IMR-90 (cell line): ENCODE measurements around the gene RPA3. TPM values are rescaled to one million over a fixed set of nuclear protein-coding genes. Genes with fewer than 3 reads are reported as not detected.
A peak's percentile ranks its signal among the peaks of the same experiment; 100 is the strongest.

Source experiments
- ATAC-seq: fragments of 200-7000 bp; cut with Tn5 transposase; 2 replicates; pipeline ENCODE4 v1.9.1; 2020; ENCODE audit warnings: low read depth, mild to moderate bottlenecking, moderate library complexity
- BruUV-seq: library from RNA; stranded (reverse); fragments of 400-500 nt; replicated peaks from 2 replicates; lab custom pipeline; 2021; lab: Mats Ljungman, UMichigan
- CTCF ChIA-PET: fragments of 300-600 bp; formaldehyde crosslinking; extraction: SDS; loops from one replicate; lab custom pipeline; 2021; ENCODE audit warnings: antibody characterized with exemption; lab: Yijun Ruan, JAX
- POLR2A ChIA-PET: fragments of 300-600 bp; sonication (Branson Sonifier 250); formaldehyde crosslinking; loops from one replicate; lab custom pipeline; 2022; ENCODE audit warnings: antibody characterized with exemption; ENCODE audit not compliant: unreplicated experiment; lab: Charles Lee
- DNase-seq: peaks from one replicate; pipeline ENCODE4 v3.0.0; 2013
- H2AFZ ChIP-seq: replicated peaks from 2 replicates; pipeline ENCODE3; 2013; ENCODE audit warnings: low read length, mild to moderate bottlenecking; ENCODE audit not compliant: poor library complexity
- H2AK5ac ChIP-seq: 2 replicates; pipeline ENCODE4 v1.6.1; 2013; ENCODE audit warnings: low read depth, low read length, inconsistent platforms
- H2AK9ac ChIP-seq: replicated peaks from 2 replicates; pipeline ENCODE3; 2013; ENCODE audit warnings: mild to moderate bottlenecking, low read depth, low read length, moderate library complexity; ENCODE audit not compliant: poor library complexity
- H2BK120ac ChIP-seq: 2 replicates; pipeline ENCODE4 v1.6.1; 2013; ENCODE audit warnings: low read depth, low read length, inconsistent platforms
- H2BK15ac ChIP-seq: 3 replicates; pipeline ENCODE4 v1.6.1; 2013; ENCODE audit warnings: low read depth, low read length, inconsistent platforms
- H2BK20ac ChIP-seq: 2 replicates; pipeline ENCODE4 v1.6.1; 2013; ENCODE audit warnings: low read depth, mild to moderate bottlenecking, inconsistent platforms, low read length, moderate library complexity
- H2BK5ac ChIP-seq: 2 replicates; pipeline ENCODE4 v1.6.1; 2013; ENCODE audit warnings: mild to moderate bottlenecking, low read depth, low read length, inconsistent platforms; ENCODE audit not compliant: poor library complexity, severe bottlenecking
- H3K14ac ChIP-seq: replicated peaks from 2 replicates; pipeline ENCODE4 v1.6.1; 2013; ENCODE audit warnings: low read depth, low read length, inconsistent platforms
- H3K18ac ChIP-seq: 2 replicates; pipeline ENCODE4 v1.6.1; 2013; ENCODE audit warnings: low read depth, low read length, control low read depth
- H3K23ac ChIP-seq: 2 replicates; pipeline ENCODE4 v1.6.1; 2013; ENCODE audit warnings: low read depth, low read length, inconsistent platforms
- H3K27ac ChIP-seq: 2 replicates; pipeline ENCODE4 v1.5.1; 2013; ENCODE audit warnings: mild to moderate bottlenecking, control low read depth, low read length; ENCODE audit not compliant: insufficient read depth
- H3K27me3 ChIP-seq: 2 replicates; pipeline ENCODE4 v1.6.1; 2013; ENCODE audit warnings: low read length; ENCODE audit not compliant: control insufficient read depth, insufficient read depth
- H3K36me3 ChIP-seq: 2 replicates; pipeline ENCODE4 v1.6.1; 2013; ENCODE audit warnings: low read length, mixed read lengths; ENCODE audit not compliant: control insufficient read depth, insufficient read depth
- H3K4ac ChIP-seq: 2 replicates; pipeline ENCODE4 v1.6.1; 2013; ENCODE audit warnings: low read depth, low read length, inconsistent platforms
- H3K4me1 ChIP-seq: 2 replicates; pipeline ENCODE4 v1.6.1; 2013; ENCODE audit warnings: low read length, mixed read lengths; ENCODE audit not compliant: control insufficient read depth, insufficient read depth
- H3K4me2 ChIP-seq: 2 replicates; pipeline ENCODE4 v1.6.1; 2013; ENCODE audit warnings: low read depth, mild to moderate bottlenecking, control low read depth, low read length, moderate library complexity
- H3K4me3 ChIP-seq: 2 replicates; pipeline ENCODE4 v1.5.1; 2013; ENCODE audit warnings: low read depth, mild to moderate bottlenecking, control low read depth, low read length, moderate library complexity; ENCODE audit not compliant: insufficient read depth
- H3K56ac ChIP-seq: 2 replicates; pipeline ENCODE4 v1.6.1; 2013; ENCODE audit warnings: low read length, inconsistent platforms; ENCODE audit not compliant: insufficient read depth; ENCODE audit errors: extremely low read depth
- H3K79me1 ChIP-seq, 2 experiments: 2 replicates each; pipeline ENCODE4 v1.6.1; 2013; ENCODE audit warnings: low read length in 2 of 2, inconsistent platforms in 1 of 2, low read depth in 1 of 2
- H3K9ac ChIP-seq: 2 replicates; pipeline ENCODE4 v1.6.1; 2013; ENCODE audit warnings: low read depth, low read length, control low read depth
- H3K9me1 ChIP-seq: 2 replicates; pipeline ENCODE4 v1.6.1; 2013; ENCODE audit warnings: low read length, inconsistent platforms; ENCODE audit not compliant: insufficient read depth
- H3K9me3 ChIP-seq: 2 replicates; pipeline ENCODE4 v1.6.1; 2013; ENCODE audit warnings: low read length; ENCODE audit not compliant: control insufficient read depth, insufficient read depth
- H4K20me1 ChIP-seq: 2 replicates; pipeline ENCODE4 v1.6.1; 2013; ENCODE audit warnings: low read length, inconsistent platforms; ENCODE audit not compliant: insufficient read depth
- H4K5ac ChIP-seq: 2 replicates; pipeline ENCODE4 v1.6.1; 2013; ENCODE audit warnings: mild to moderate bottlenecking, low read depth, low read length, control low read depth
- H4K8ac ChIP-seq, 2 experiments: 2 replicates each; pipeline ENCODE4 v1.6.1; 2013; ENCODE audit warnings: low read depth in 2 of 2, low read length in 2 of 2, control low read depth in 1 of 2, inconsistent platforms in 1 of 2
- H4K91ac ChIP-seq: 2 replicates; pipeline ENCODE4 v1.6.1; 2013; ENCODE audit warnings: low read depth, low read length, inconsistent platforms; ENCODE audit not compliant: insufficient read depth
- BHLHE40 ChIP-seq: fragments of 150-350 bp; IDR thresholded peaks from 2 replicates; pipeline ENCODE4 v1.6.1; 2016; ENCODE audit warnings: mild to moderate bottlenecking, low read depth, low read length
- CHD1 ChIP-seq: IDR thresholded peaks from 2 replicates; pipeline ENCODE4 v1.6.1; 2012; ENCODE audit warnings: low read depth, low read length, improper control_type of control experiment
- CTCF ChIP-seq: conservative IDR thresholded peaks from 2 replicates; pipeline ENCODE4 v1.5.1; 2012; ENCODE audit warnings: mild to moderate bottlenecking, low read depth, low read length, improper control_type of control experiment
- ELK1 ChIP-seq: fragments of 150-350 bp; IDR thresholded peaks from 2 replicates; pipeline ENCODE4 v1.6.1; 2016; ENCODE audit warnings: low read depth, mild to moderate bottlenecking, low read length, moderate library complexity, borderline replicate concordance
- FOS ChIP-seq: fragments of 150-350 bp; IDR thresholded peaks from 2 replicates; pipeline ENCODE4 v1.6.1; 2016; ENCODE audit warnings: low read depth, low read length
- MAZ ChIP-seq: IDR thresholded peaks from 2 replicates; pipeline ENCODE4 v1.6.1; 2012; ENCODE audit warnings: low read depth, mild to moderate bottlenecking, low read length, improper control_type of control experiment, moderate library complexity, borderline replicate concordance
- SMC3 ChIP-seq: fragments of 150-350 bp; IDR thresholded peaks from 2 replicates; pipeline ENCODE4 v1.6.1; 2016; ENCODE audit warnings: low read depth, mild to moderate bottlenecking, antibody characterized with exemption, low read length, moderate library complexity
- USF2 ChIP-seq: fragments of 150-350 bp; IDR thresholded peaks from 2 replicates; pipeline ENCODE4 v1.6.1; 2017; ENCODE audit warnings: mild to moderate bottlenecking, antibody characterized with exemption, low read length, low read depth
- WGBS, 2 experiments: methylation state at CpG; one replicate each; pipeline versions ENCODE4 v1.1.5 to v1.1.7; 2013; ENCODE audit warnings: missing lambda C conversion rate in 2 of 2; ENCODE audit not compliant: insufficient read length in 1 of 2; ENCODE audit errors: extremely low coverage in 2 of 2; 5-methylcytosine and 5-hydroxymethylcytosine counted together
- dilution Hi-C: fragments of 300-500 bp; cut with HindIII; formaldehyde crosslinking; loops from one replicate; pipeline ENCODE4 v1.14.3; 2018; ENCODE audit warnings: low sequenced_read_pairs; ENCODE audit not compliant: unreplicated experiment
- in situ Hi-C: fragments of 300-500 bp; cut with MboI; formaldehyde crosslinking; loops from 3 replicates; pipeline ENCODE4 v1.14.3; 2019; ENCODE audit warnings: low sequenced_read_pairs, inconsistent platforms, mixed read lengths
- intact Hi-C: fragments of 100-400 bp; cut with micrococcal nuclease; formaldehyde crosslinking; loops from 2 replicates; pipeline ENCODE4 v1.10.0; 2022
- polyA plus RNA-seq, 3 experiments: library from polyadenylated mRNA; depleted of rRNA; stranded (reverse); fragments of >200 nt; gene quantifications; 2 replicates each; pipeline ENCODE4 v1.2.3, GENCODE V29; 2012; ENCODE audit warnings: low replicate concordance in 1 of 3
- total RNA-seq: library from RNA; depleted of rRNA; stranded (reverse); fragments of >200 nt; gene quantifications from 2 replicates; pipeline ENCODE4 v1.2.3, GENCODE V29; 2012

Gene RPA3
- total and polyA plus RNA-seq, 2 of the 4 experiments (the other 2 are of a cell fraction), result 12.7 to 21.1 TPM

- Histone ChIP-seq H2AK9ac (peak overlapping the region; percentile 80), H3K79me1 (peaks cover 13 to 24% of the 10 kb centered on the region in 2 experiments), H3K23ac (peak overlapping the region; percentile 73), H3K4me2 (peak overlapping the region; percentile 97), H2AFZ (peak overlapping the region; percentile 96), H3K4ac (peak overlapping the region; percentile 65), H3K9me1 (no peaks in the 10 kb centered on the region; the same call in 1 of the 2 replicates), H3K27ac (peak overlapping the region; percentile 58), H4K20me1 (no peaks in the 10 kb centered on the region), H3K4me3 (peak overlapping the region; percentile 70), H4K5ac (peak overlapping the region; percentile 59), H3K4me1 (no peaks in the 10 kb centered on the region), H2BK120ac (0 out of 2 replicates have a peak overlapping the region, but pooled peaks have one; percentile 51), H3K27me3 (no peaks in the 10 kb centered on the region), H3K14ac (peak overlapping the region; percentile 57; the same call in 1 of the 2 replicates), H3K18ac (no peak overlapping the region), H4K91ac (peak overlapping the region; percentile 19; the same call in 1 of the 2 replicates), H2BK20ac (no peak overlapping the region), H2AK5ac (no peak overlapping the region), H2BK5ac (peak overlapping the region; percentile 59), H2BK15ac (0 out of 3 replicates have a peak overlapping the region, but pooled peaks have one; percentile 5), H4K8ac (peak overlapping the region; percentile 56 to 78), H3K9me3 (no peaks in the 10 kb centered on the region), H3K9ac (peak overlapping the region; percentile 36), H3K56ac (peak overlapping the region; percentile 33; the same call in 1 of the 2 replicates), H3K36me3 (no peaks in the 10 kb centered on the region)
- peak; percentile 6 for ATAC-seq
- intact Hi-C loops, result loop anchor here (2.0 to 5.0 kb wide), 6 partner anchors 56 to 576 kb away; no protein-coding TSS in a partner anchor
- in situ Hi-C loops, result no loop called here
- TF ChIP-seq CTCF, result no peak
- TF ChIP-seq CHD1, result no peak
- TF ChIP-seq BHLHE40, result no peak
- TF ChIP-seq MAZ, result no peak
- no peak for TF ChIP-seq SMC3
- no peak for TF ChIP-seq FOS
- no peak for TF ChIP-seq USF2
- no peak for TF ChIP-seq ELK1
- POLR2A ChIA-PET, result no interaction called here
- BruUV-seq, result no TSS peak
- 0% methylated on average over 3 of the region's 22 CpGs; no CpG with 5 or more reads in 1 of the 2 experiments for WGBS, 2 experiments
- DNase-seq, result peak; percentile 11
- CTCF ChIA-PET, result no interaction called here
- dilution Hi-C loops, result no loop called here
Observed at GRCh38 chr7:7641129-7641663, 77.2 kb downstream of the RPA3 start.
